ENCODE data around the gene TARS3. TPM values are rescaled to one million over a fixed set of nuclear protein-coding genes. Genes with fewer than 3 reads are reported as not detected.

The TARS3 gene
- total and polyA plus RNA-seq, 2 donors (not counting 3 experiments of a cell fraction or from before 2014, with no cell fraction given), result 0.91 to 8.2 TPM

Small RNA genes within 50 kb of the gene (small RNA-seq; reads per million reads assigned to genes)
- not detected for gene RN7SL209P (ENCODE audit: insufficient read depth, insufficient read length, low read depth, low replicate concordance)
- not detected for gene RNU6-807P (ENCODE audit: insufficient read depth, insufficient read length, low read depth, low replicate concordance)

Other genes starting within 250 kb of the TARS3 start
- 0.69 and 0.72 TPM in 2 replicates for gene PCSK6, start 234.8 kb downstream of the TARS3 start, total RNA-seq
- gene PCSK6, start 234.8 kb downstream of the TARS3 start, polyA plus RNA-seq, result 0.18 and 0.33 TPM in 2 replicates
- gene TM2D3, start 72.1 kb downstream of the TARS3 start, total RNA-seq, result 34.3 and 36.7 TPM in 2 replicates
- gene TM2D3, start 72.1 kb downstream of the TARS3 start, polyA plus RNA-seq, result 41.4 and 51.5 TPM in 2 replicates
- not detected in 2 replicates for gene OR4F6, start 79.0 kb upstream of the TARS3 start, total RNA-seq
- gene OR4F6, start 79.0 kb upstream of the TARS3 start, polyA plus RNA-seq, result not detected in 2 replicates
- gene OR4F15, start 87.7 kb upstream of the TARS3 start, total RNA-seq, result not detected in 2 replicates
- not detected in 2 replicates for gene OR4F15, start 87.7 kb upstream of the TARS3 start, polyA plus RNA-seq